ENCODE results near the gene USP44.

DNA sequence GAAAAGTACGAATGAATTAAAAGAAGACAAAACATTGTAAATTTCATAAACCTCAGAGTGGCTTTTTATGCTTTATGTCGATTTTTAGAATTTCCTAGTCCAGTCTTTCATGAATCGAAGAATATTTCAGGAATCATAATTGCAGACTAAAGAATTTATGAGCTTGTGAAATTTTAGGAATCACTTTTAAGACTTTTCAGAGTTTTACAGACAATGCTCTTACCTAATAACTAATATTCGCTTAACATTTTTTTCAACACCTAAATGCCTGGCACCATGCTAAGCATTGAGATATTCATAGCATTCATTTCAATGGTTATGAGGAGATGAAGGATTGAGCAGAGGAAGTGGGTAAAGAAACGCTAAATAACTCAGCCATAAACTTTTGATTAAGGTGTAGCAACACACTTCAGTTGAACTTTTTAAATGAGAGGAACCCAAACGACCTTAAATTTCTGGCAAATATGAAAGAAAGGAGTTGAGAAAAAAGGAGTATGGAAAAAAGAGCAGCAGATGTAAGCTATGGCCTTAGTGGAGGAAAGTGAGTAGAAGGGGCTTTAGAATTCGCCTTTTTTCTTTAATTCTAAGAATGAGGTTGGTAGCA, 739 bp upstream of the USP44 start:
- TF ChIP-seq ZC3H10 (CRISPR knock-in tag; IDR thresholded peaks at IDR 0.05) (no peak), TCF4 (CRISPR knock-in tag; IDR thresholded peaks at IDR 0.05; ENCODE audit: borderline replicate concordance) (no peak)
- TF ChIP-seq, protein P1, sequence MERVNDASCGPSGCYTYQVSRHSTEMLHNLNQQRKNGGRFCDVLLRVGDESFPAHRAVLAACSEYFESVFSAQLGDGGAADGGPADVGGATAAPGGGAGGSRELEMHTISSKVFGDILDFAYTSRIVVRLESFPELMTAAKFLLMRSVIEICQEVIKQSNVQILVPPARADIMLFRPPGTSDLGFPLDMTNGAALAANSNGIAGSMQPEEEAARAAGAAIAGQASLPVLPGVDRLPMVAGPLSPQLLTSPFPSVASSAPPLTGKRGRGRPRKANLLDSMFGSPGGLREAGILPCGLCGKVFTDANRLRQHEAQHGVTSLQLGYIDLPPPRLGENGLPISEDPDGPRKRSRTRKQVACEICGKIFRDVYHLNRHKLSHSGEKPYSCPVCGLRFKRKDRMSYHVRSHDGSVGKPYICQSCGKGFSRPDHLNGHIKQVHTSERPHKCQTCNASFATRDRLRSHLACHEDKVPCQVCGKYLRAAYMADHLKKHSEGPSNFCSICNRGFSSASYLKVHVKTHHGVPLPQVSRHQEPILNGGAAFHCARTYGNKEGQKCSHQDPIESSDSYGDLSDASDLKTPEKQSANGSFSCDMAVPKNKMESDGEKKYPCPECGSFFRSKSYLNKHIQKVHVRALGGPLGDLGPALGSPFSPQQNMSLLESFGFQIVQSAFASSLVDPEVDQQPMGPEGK (CRISPR knock-in tag; IDR thresholded peaks at IDR 0.05; ENCODE audit: borderline replicate concordance): no peak

Measured in SK-N-SH treated with all-trans-retinoic acid at 6 μM for 48 hours (cell line).